G401.6 (cell line): Measurements from ENCODE around the gene TGFB2.

Experiments used
- FAIRE-seq: peaks from 2 replicates; lab custom pipeline; 2012; peaks lifted over from hg19 to GRCh38; lab: Jason Lieb, UNC

TGFB2 gene

GRCh38 chr1:218429301-218429700 lies 84.2 kb downstream of the TGFB2 start:
- FAIRE-seq, result no peak

- FAIRE-seq, result no peak
Measured at GRCh38 chr1:218430346-218430745, 85.2 kb downstream of the TGFB2 start.

GRCh38 chr1:218430822-218431221 lies 85.7 kb downstream of the TGFB2 start:
- FAIRE-seq, result no peak

GRCh38 chr1:218431476-218431875 lies 86.3 kb downstream of the TGFB2 start:
- no peak for FAIRE-seq

- FAIRE-seq, result no peak
Measured at GRCh38 chr1:218433744-218434143, 88.6 kb downstream of the TGFB2 start.

GRCh38 chr1:218435528-218435927 lies 90.4 kb downstream of the TGFB2 start:
- FAIRE-seq, result no peak

- no peak for FAIRE-seq
Measured at GRCh38 chr1:218436346-218436745, 91.2 kb downstream of the TGFB2 start.

- FAIRE-seq, result no peak
Measured at GRCh38 chr1:218436997-218437396, 91.9 kb downstream of the TGFB2 start.

- no peak for FAIRE-seq
Measured at GRCh38 chr1:218439541-218440295, 94.6 kb downstream of the TGFB2 start.

GRCh38 chr1:218443255-218443654 lies 98.1 kb downstream of the TGFB2 start:
- no peak for FAIRE-seq

GRCh38 chr1:218444173-218444572 lies 99.0 kb downstream of the TGFB2 start:
- no peak for FAIRE-seq

- FAIRE-seq, result no peak
Measured at GRCh38 chr1:218444588-218444987, 99.5 kb downstream of the TGFB2 start.

- FAIRE-seq, result no peak
Measured at GRCh38 chr1:218447010-218447689, 102.0 kb downstream of the TGFB2 start.

GRCh38 chr1:218451415-218451814 lies 106.3 kb downstream of the TGFB2 start:
- FAIRE-seq, result no peak

GRCh38 chr1:218454700-218455282 lies 109.7 kb downstream of the TGFB2 start:
- no peak for FAIRE-seq

GRCh38 chr1:218456444-218456843 lies 111.3 kb downstream of the TGFB2 start:
- no peak for FAIRE-seq

- no peak for FAIRE-seq
Measured at GRCh38 chr1:218459450-218459849, 114.3 kb downstream of the TGFB2 start.

GRCh38 chr1:218459878-218460711 lies 115.0 kb downstream of the TGFB2 start:
- FAIRE-seq, result no peak

GRCh38 chr1:218461351-218461750 lies 116.2 kb downstream of the TGFB2 start:
- no peak for FAIRE-seq

- FAIRE-seq, result no peak
Measured at GRCh38 chr1:218462116-218462515, 117.0 kb downstream of the TGFB2 start.

- FAIRE-seq, result no peak
Measured at GRCh38 chr1:218462587-218462986, 117.5 kb downstream of the TGFB2 start.
